ENCODE measurements around the gene NEMP2. TPM values are rescaled to one million over a fixed set of nuclear protein-coding genes. Genes with fewer than 3 reads are reported as not detected.

Gene NEMP2
- total RNA-seq, 1 experiment from 2014 or later = 46.0 TPM

GRCh38 chr2:190507135-190507534, 27.4 kb downstream of the NEMP2 start:
- CTCF ChIA-PET = interaction anchor here (0.5 to 2.6 kb wide), 2 partner anchors 10 to 124 kb away, joined by 3 to 17 read pairs; no protein-coding TSS in a partner anchor
- H3K27me3 Mint-ChIP-seq (ENCODE audit: insufficient read depth, unreplicated experiment) = no peaks in the 10 kb centered on the region

GRCh38 chr2:190506666-190507065, 27.9 kb downstream of the NEMP2 start:
- H3K27ac Mint-ChIP-seq (ENCODE audit: low read depth, unreplicated experiment) = peak overlapping the region; percentile 10
- intact Hi-C loops (cut with micrococcal nuclease) = no loop called here
- H3K27me3 Mint-ChIP-seq (ENCODE audit: insufficient read depth, unreplicated experiment) = no peaks in the 10 kb centered on the region
- peaks cover 32% of the 10 kb centered on the region for H3K36me3 Mint-ChIP-seq (ENCODE audit: insufficient read depth, unreplicated experiment)
- DNase-seq (ENCODE audit: unreplicated experiment) = no peak
- ChIA-PET POLR2A (interaction anchor here (0.6 to 1.6 kb wide), 2 partner anchors 51 to 123 kb away, joined by 3 read pairs; no protein-coding TSS in a partner anchor), CTCF (interaction anchor here (0.5 to 2.6 kb wide), 2 partner anchors 10 to 124 kb away, joined by 3 to 17 read pairs; no protein-coding TSS in a partner anchor)
- no peak for TF ChIP-seq CTCF (IDR thresholded peaks at IDR 0.05; ENCODE audit: unreplicated experiment)
- peaks cover 9% of the 10 kb centered on the region for H3K4me1 Mint-ChIP-seq (ENCODE audit: insufficient read depth, unreplicated experiment)
- BruUV-seq (replicated peaks) = no TSS peak
- H3K9me3 Mint-ChIP-seq (ENCODE audit: unreplicated experiment) = no peaks in the 10 kb centered on the region
- H3K4me3 Mint-ChIP-seq (ENCODE audit: unreplicated experiment) = no peak overlapping the region

More at GRCh38 chr2:190507135-190507534, 27.4 kb downstream of the NEMP2 start:
- no peak for DNase-seq (ENCODE audit: unreplicated experiment)
- Mint-ChIP-seq H3K4me1 (ENCODE audit: insufficient read depth, unreplicated experiment) (peaks cover 9% of the 10 kb centered on the region), H3K9me3 (ENCODE audit: unreplicated experiment) (no peaks in the 10 kb centered on the region), H3K4me3 (ENCODE audit: unreplicated experiment) (no peak overlapping the region), H3K36me3 (ENCODE audit: insufficient read depth, unreplicated experiment) (peaks cover 32% of the 10 kb centered on the region), H3K27ac (ENCODE audit: low read depth, unreplicated experiment) (peak overlapping the region; percentile 10)
- POLR2A ChIA-PET = interaction anchor here (0.6 to 1.6 kb wide), 2 partner anchors 52 to 124 kb away, joined by 3 read pairs; no protein-coding TSS in a partner anchor
- intact Hi-C loops (cut with micrococcal nuclease) = no loop called here
- BruUV-seq (replicated peaks) = no TSS peak
- TF ChIP-seq CTCF (IDR thresholded peaks at IDR 0.05; ENCODE audit: unreplicated experiment) = no peak

- no peak overlapping the region for H3K4me3 Mint-ChIP-seq (ENCODE audit: unreplicated experiment)
- no TSS peak for BruUV-seq (replicated peaks)
- ChIA-PET CTCF (interaction anchor here (0.6 to 1.0 kb wide), 2 partner anchors 138 to 275 kb away, joined by 3 to 5 read pairs; no protein-coding TSS in a partner anchor), POLR2A (interaction anchor here (0.7 to 1.6 kb wide), 3 partner anchors 38 to 143 kb away, joined by 3 to 5 read pairs (median 3); partner anchors contain the start of gene NAB1)
- H3K27ac Mint-ChIP-seq (ENCODE audit: low read depth, unreplicated experiment) = no peak overlapping the region
- intact Hi-C loops (cut with micrococcal nuclease) = no loop called here
- DNase-seq (ENCODE audit: unreplicated experiment) = no peak
- peaks cover 14% of the 10 kb centered on the region for H3K4me1 Mint-ChIP-seq (ENCODE audit: insufficient read depth, unreplicated experiment)
- no peaks in the 10 kb centered on the region for H3K27me3 Mint-ChIP-seq (ENCODE audit: insufficient read depth, unreplicated experiment)
- TF ChIP-seq CTCF (IDR thresholded peaks at IDR 0.05; ENCODE audit: unreplicated experiment) = no peak
- peaks cover 38% of the 10 kb centered on the region for H3K36me3 Mint-ChIP-seq (ENCODE audit: insufficient read depth, unreplicated experiment)
- no peaks in the 10 kb centered on the region for H3K9me3 Mint-ChIP-seq (ENCODE audit: unreplicated experiment)
Observed at GRCh38 chr2:190505696-190506095, 28.8 kb downstream of the NEMP2 start.

GRCh38 chr2:190504912-190505311, 29.6 kb downstream of the NEMP2 start:
- H3K27ac Mint-ChIP-seq (ENCODE audit: low read depth, unreplicated experiment) = no peak overlapping the region
- CTCF ChIA-PET = no interaction called here
- no peaks in the 10 kb centered on the region for H3K9me3 Mint-ChIP-seq (ENCODE audit: unreplicated experiment)
- H3K4me1 Mint-ChIP-seq (ENCODE audit: insufficient read depth, unreplicated experiment) = peaks cover 14% of the 10 kb centered on the region
- H3K4me3 Mint-ChIP-seq (ENCODE audit: unreplicated experiment) = no peak overlapping the region
- no peak for DNase-seq (ENCODE audit: unreplicated experiment)
- POLR2A ChIA-PET = interaction anchor here (1.0 kb wide), 1 partner anchor 144 kb away, joined by 5 read pairs; the partner anchor contains the start of gene NAB1
- H3K27me3 Mint-ChIP-seq (ENCODE audit: insufficient read depth, unreplicated experiment) = no peaks in the 10 kb centered on the region
- peaks cover 35% of the 10 kb centered on the region for H3K36me3 Mint-ChIP-seq (ENCODE audit: insufficient read depth, unreplicated experiment)
- no TSS peak for BruUV-seq (replicated peaks)
- TF ChIP-seq CTCF (IDR thresholded peaks at IDR 0.05; ENCODE audit: unreplicated experiment) = no peak
- intact Hi-C loops (cut with micrococcal nuclease) = no loop called here
